ENCODE measurements around the gene PCSK6.

DNA sequence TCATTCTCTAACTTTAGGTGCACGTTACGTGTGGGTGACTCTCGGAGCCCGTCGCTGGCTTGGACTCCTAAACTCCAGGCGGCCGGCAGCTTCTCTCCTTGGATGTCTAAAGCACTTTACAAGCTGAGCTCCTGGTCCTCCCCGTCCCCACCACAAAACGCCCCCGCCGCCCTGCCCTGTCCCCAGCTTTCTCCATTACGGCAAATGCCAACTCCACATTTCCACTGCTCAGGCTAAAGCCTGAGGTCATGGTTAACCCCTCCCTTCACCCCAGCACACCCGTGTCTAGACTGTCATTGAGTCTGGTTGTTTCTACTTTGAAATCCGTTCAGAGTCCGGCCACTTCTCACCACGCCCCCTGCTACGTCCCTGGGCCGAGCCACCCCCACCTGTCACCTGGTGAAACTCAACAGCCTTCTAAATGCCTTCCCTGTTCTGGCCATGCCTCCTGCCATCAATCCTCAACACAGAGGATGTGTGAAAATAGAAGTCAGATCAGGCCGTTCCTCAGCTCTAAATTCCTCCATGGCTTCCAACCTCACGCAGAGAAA, 8.1 kb upstream of the PCSK6 start:
- TF ChIP-seq USF1 (CRISPR knock-in tag; IDR thresholded peaks at IDR 0.05), result no peak
- no peak for TF ChIP-seq CREB1 (CRISPR knock-in tag; IDR thresholded peaks at IDR 0.05)
- TF ChIP-seq MLX (CRISPR knock-in tag; IDR thresholded peaks at IDR 0.05), result no peak
- no peak for TF ChIP-seq MAX (CRISPR knock-in tag; IDR thresholded peaks at IDR 0.05)
- TF ChIP-seq, protein P1, sequence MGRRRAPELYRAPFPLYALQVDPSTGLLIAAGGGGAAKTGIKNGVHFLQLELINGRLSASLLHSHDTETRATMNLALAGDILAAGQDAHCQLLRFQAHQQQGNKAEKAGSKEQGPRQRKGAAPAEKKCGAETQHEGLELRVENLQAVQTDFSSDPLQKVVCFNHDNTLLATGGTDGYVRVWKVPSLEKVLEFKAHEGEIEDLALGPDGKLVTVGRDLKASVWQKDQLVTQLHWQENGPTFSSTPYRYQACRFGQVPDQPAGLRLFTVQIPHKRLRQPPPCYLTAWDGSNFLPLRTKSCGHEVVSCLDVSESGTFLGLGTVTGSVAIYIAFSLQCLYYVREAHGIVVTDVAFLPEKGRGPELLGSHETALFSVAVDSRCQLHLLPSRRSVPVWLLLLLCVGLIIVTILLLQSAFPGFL (CRISPR knock-in tag; IDR thresholded peaks at IDR 0.05; ENCODE audit: borderline replicate concordance), result no peak
- TF ChIP-seq CTCF (IDR thresholded peaks at IDR 0.05), result no peak
- no peak for TF ChIP-seq ZNF416 (CRISPR knock-in tag; IDR thresholded peaks at IDR 0.05)
